NCI-H2081 (cell line): ENCODE measurements around the gene PPM1D.
"Not testable (repeated sequence)": the region's sequence is repeated elsewhere in the genome, so short reads cannot be mapped to it uniquely, and the experiment has no call there.

Experiments
- DNase-seq, 2 experiments: peaks; one replicate each; lab custom pipeline; 2025; lab: John Stamatoyannopoulos, UW

PPM1D gene

DNA sequence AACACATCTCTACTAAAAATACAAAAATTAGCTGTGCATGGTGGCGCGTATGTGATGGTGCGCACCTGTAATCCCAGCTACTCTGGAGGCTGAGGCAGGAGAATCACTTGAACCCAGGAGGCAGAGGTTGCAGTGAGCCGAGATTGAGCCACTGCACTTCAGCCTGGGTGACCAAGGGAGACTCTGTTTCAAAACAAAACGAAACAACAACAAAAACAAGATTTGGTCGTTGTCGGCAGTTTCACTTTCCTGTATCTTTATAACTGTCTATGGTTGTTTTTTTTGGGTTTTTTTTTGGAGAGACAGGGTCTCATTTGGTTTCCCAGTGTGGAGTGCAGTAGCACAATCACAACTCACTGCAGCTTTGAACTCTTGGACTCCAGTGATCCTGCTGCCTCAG is 68.7 kb downstream of the PPM1D start:
- not testable (repeated sequence) for DNase-seq

DNA sequence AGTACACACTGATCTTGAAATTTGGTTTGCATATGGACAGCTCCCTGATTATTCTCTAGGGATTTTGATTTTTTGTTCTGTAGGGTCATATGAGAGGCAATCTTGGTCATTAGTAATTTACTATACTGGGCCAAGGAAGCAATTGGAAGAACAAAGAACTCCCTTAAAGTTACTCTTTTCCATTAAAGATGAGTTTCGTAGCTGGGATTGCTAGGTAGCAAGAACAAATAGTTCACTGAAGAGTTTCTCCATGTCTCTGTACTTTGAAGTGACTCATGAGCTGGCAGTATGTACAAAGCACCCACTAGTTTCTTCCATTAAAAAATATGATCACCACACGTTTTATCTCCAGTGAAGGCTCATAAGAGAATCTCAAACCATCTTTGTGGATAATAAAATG is 71.5 kb downstream of the PPM1D start:
- DNase-seq = no peak

DNA sequence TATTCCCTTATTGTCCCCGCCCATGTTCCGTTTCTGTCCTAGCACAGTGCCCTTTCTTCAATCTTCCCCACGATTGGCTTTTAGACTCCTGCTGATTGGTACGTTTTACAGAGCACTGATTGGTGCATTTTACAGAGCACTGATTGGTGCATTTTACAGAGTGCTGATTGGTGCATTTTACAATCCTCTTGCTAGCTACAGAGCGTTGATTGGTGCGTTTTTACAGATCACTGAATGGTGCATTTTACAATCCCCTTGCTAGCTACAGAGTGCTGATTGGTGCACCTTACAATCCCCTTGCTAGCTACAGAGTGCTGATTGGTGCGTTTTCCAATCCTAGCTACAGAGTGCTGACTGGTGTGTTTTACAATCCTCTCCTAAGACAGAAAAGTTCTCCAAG is 74.6 kb downstream of the PPM1D start:
- not testable (repeated sequence) for DNase-seq

DNA sequence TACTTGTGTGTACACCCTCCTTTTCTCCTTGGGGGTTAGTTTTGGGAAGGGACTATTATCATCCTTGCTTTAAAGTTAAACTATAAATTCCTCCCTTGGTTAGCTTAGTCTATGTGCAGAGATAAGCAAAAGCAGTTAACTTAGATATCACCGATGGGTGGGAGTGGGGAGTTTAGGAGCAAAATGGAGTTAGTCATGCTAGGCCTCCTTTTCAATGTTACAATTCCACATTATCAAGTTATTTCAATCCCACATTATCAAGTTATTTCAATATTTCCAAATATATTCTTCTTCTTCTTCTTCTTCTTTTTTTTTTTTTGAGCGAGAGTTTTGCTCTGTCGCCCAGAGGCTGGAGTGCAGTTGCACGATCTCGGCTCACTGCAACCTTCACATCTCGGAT is 76.0 kb downstream of the PPM1D start:
- DNase-seq = no peak

DNA sequence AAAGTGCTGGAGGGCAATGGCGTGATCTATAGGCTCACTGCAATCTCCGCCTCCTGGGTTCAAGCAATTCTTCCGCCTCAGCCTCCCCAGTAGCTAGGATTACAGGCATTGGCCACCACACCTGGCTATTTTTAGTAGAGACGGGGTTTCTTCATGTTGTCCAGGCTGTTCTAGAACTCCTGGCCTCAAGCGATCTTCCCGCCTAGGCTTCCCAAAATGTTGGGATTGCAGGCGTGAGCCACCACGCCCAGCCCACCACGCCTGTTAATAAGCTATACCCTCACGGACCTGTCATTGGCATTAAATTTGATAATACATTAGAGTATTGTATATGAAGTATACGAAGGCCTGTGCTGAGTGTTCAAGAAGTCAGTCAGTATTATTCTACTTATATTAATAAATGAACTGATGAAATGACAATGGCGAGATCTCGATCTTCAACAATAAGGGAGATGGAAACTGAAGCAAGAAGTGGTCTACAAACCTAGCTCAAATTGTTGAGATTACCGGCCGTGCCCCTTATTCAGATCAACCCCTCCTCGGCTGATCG is 76.8 kb downstream of the PPM1D start:
- no peak for DNase-seq

DNA sequence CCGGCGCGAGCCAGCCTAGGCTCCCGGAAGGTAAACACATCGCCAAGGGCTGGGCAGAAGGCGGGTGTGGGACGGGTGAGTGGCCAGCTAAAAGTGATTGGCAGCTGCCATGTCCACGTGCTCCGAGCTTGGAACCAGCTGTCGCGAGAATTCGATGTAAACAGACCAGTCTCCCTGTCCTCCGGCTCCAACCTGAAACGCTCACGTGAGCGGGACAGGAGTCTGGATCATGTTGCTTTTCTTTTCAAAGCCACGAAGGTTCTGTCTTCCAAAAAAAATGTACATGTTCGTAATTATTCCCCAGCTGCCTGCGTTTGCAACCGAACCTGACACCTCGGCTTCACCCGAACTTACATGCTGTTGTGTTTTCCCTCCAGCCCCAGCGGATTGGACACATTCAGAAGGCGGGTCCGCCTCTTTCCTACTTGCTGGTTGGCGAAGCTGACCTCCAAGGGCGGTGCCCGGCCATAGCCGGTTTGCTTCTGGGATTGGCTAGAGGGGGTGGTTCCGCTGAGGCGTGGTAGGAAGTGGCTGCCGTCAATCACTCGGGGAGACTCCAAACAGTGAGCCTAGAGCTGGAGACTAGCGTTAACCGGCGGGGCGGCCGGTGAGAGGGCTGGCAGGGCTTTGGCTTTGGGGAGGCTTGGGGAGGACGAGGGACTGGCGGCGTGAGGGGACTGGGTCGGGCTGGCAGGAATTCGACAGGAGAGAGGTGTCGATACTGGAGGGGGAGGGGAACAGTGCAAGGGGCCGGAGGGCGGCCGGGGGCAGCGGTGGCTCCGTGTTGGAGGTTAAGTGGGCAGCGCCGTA is 77.5 kb downstream of the PPM1D start, which contains the start of gene BCAS3:
TSS of gene BCAS3 (plus strand) at position 544 of the 810 bp plus-strand sequence.
- DNase-seq = peak; percentile 99 to 100

DNA sequence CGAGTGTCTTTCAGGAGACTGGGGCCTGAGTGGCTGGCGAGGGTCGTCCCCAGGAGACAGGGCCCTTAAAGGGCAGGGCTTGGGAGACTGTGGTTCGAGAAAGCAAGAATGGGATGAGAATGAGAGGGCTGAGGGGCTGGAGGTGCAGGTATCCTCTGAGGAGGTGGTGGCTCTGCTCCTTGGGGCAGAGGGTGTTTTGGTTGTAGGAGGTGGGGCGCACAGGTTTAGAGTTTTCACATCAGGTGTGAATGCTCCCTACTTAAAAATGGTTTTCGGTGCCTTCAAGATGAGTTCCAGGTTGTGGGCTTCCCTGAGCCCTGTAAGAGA is 78.1 kb downstream of the PPM1D start:
- DNase-seq = no peak

DNA sequence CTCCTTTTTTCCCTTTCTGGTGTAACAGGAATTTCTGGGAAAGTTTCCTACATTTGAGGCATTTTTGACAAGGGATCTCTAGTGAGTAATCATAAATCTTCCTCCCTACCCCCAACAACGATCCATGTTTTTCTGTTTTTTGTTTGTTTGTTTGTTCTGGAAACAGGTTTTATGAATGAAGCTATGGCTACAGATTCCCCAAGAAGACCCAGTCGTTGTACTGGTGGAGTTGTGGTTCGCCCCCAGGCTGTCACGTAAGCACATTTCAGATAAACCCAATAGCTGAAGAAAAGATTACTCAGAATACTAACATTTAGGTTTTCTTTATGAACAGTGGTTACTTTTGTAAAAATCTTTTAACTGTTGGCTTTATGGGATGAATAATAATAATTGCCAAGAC is 79.3 kb downstream of the PPM1D start:
- no peak for DNase-seq

DNA sequence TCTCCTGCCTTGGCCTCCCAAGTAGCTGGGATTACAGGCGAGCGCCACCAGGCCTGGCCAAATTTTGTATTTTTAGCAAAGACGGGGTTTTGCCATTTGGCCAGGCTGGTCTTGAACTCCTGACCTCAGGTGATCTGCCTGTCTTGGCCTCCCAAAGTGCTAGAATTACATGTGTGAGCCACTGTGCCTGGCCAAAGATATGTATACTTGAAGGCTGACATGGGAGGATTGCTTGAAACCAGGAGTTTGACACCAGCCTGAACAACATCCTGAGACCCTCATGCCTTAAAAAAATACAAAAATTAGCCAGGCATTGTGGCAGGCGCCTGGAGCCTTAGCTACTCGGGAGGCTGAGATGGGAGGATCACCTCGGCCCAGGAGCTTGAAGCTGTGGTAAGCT is 80.8 kb downstream of the PPM1D start:
- no peak for DNase-seq

DNA sequence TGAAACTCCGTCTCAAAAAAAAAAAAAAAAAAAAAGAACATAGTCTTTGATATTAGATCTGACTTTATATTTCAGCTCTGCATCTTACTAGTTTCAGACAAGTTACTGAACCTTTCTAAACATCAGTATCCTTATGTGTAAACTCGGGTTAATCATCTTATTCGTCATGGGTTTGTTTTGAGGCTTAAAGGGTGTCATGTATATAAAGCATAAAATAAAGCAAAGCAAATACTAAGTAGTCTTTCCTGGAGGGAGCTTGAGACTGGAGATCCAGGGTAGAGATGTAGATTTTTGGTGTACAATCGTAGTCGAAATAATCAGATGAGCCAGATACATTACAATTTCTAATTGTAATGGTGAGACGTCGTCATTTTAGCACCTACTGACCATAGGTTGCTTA is 85.4 kb downstream of the PPM1D start:
- DNase-seq = no peak

DNA sequence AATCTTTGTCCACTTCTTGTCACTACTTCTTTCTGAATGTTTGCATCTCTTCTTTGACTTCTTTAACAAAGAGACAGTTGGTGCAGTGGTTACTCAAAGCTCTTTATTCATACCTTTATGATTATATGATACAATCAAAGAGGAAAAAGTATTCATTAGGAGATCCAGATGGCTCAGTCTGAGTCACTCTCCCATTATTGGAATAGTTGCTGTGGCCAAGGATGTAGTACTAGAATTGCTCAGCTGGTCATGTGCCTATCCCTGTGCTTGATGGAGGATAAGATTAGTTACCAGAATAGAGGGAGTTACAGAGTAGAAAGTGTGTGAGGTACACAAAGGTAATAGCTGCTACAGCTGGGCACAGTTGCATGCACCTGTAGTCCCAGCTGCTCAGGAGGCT is 96.0 kb downstream of the PPM1D start:
- no peak for DNase-seq

DNA sequence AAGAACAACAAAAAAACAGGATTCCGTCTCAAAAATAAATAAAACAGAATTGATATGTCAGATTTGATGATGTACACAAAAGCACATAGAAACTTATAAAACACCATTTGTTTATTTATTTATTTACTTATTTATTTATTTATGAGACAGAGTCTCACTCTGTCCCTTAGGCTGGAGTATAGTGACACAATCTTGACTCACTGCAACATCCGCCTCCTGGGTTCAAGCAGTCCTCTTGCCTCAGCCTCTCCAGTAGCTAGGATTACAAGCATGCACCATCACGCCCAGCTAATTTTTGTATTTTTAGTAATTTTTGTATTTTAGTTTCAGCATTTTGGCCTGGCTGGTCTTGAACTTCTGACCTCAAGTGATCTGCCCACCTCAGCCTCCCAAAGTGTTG is 99.1 kb downstream of the PPM1D start:
- DNase-seq = no peak

DNA sequence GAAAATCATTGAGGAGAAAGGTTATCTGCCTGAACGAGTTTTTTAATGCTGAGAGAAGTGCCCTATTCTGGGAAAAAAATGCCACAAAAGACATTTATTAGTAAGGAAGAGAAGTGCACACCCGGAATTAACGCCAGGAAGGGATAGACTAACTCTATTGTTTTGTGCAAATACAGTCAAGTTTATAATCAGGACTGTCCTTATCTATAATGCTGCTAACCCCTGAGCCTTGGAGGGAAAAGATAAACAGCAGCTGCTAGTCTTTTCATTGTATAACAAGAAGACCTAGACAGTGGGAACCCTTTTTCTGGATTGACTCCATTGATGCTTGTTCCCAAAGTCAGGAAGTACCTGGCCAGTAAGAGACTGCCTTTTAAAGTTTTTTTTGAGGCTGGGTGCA is 104.2 kb downstream of the PPM1D start:
- DNase-seq = no peak

DNA sequence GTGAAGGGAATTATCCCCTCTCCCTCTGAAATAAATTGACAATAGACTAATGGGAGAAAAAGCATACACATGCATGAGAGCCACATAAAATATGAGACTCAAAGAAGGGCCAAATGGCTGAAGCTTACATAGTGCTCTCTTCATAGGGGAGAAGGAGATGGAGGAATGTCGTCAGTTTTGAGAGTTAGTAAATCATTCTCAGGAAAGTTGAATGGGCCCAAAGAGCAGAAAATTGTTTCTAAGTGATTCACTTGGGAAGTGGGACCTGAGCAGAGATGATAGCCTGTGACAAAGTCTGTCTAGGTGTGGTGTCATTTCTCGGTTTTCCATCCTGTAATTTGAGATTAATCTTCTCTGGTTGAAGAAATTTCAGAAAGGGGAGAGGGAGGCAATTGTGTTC is 112.7 kb downstream of the PPM1D start:
- DNase-seq = no peak

DNA sequence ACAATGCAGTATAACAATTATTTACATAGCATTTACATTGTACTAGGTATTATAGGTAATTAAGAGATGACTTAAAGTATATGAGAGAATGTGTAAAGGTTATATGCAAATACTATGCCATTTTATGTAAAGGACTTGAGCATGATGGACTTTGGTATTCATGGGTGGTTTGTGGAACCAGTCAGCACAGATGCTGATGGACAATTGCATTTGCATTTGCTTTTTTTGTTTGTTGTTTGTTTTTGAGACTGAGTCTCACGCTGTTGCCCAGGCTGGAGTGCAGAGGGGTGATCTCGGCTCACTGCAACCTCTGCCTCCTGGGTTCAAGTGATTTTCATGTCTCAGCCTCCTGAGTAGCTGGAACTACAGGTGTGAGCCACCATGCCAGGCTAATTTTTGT is 113.6 kb downstream of the PPM1D start:
- DNase-seq = no peak
